Keratinocyte (primary cell): ENCODE results near the gene CBX7.

Experiments
- CTCF ChIP-seq, 3 experiments: IDR thresholded peaks in 1 of 3; conservative IDR thresholded peaks in 1 of 3; optimal IDR thresholded peaks in 1 of 3; 2 replicates in 2 of 3; 3 replicates in 1 of 3; pipeline versions ENCODE3 to v1.5.1; 2011; ENCODE audit warnings: low read length in 3 of 3, mild to moderate bottlenecking in 3 of 3, moderate library complexity in 2 of 3, control low read depth in 1 of 3, inconsistent platforms in 1 of 3; ENCODE audit not compliant: insufficient read depth in 2 of 3; ENCODE audit errors: extremely low read depth in 1 of 3
- EZH2 ChIP-seq: IDR thresholded peaks from one replicate; pipeline ENCODE4 v1.6.1; 2012; ENCODE audit warnings: inconsistent platforms, mild to moderate bottlenecking, low read length, moderate library complexity

- TF ChIP-seq CTCF (optimal IDR thresholded peaks at IDR 0.05 in 1 of 3, IDR thresholded peaks at IDR 0.05 in 1 of 3, conservative IDR thresholded peaks at IDR 0.05 in 1 of 3; ENCODE audit: extremely low read depth in 1 of 3, insufficient read depth in 2 of 3, low read length in 3 of 3) = no peak
- no peak for TF ChIP-seq EZH2
These were observed 36.9 kb downstream of the CBX7 start for GRCh38 chr22:39115570-39115969.
